ENCODE measurements around the gene LTC4S.

Gene LTC4S

DNA sequence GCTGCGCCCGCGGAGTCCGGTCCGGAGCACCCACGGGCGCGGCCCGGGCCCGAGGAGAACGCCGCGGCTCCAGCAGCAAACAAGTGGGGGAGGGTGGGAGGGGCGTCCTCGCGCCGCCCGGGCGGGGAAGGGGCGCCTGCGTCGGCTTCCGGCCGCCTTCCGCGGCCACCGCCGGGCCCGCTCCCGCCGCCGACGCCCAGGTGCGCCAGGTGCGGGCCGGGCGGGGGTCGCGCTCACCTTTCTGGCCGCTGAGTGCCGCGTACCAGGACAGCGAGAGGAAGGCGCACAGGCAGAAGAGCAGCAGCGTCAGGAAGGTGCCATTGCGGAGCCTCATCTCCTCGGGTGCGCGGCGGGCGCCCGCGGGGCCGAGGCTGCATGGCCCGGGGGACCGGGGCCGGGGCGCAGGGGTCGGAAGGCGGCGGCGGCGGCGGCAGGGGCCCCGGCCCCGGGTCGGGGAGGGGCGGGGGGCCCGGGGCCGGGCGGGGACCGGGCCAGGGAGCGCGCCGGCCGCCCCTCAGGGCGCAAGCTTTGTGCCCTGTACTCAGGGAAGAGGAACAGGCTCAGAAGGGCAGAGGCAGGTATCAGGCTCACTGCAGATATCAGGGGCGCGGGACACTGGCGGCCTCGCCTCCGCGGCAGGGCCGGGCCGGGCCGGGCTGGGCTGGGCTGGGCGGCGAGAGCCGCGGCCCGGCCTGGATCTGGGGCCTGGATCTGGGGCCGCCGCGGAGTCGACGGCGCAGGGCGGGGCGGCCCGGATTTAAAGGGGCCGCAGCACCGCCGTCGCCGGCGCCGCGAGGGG, 12.7 kb downstream of the LTC4S start, which contains the start of gene MGAT4B:
MGAT4B (minus strand) TSS at position 617 of the 799 bp plus-strand sequence; CDS start at position 334, 283 bp downstream.
- peak in 1 of 3 donors; percentile 58 for DNase-seq (ENCODE audit: low read depth in 3 of 3, low spot score in 1 of 3)

DNA sequence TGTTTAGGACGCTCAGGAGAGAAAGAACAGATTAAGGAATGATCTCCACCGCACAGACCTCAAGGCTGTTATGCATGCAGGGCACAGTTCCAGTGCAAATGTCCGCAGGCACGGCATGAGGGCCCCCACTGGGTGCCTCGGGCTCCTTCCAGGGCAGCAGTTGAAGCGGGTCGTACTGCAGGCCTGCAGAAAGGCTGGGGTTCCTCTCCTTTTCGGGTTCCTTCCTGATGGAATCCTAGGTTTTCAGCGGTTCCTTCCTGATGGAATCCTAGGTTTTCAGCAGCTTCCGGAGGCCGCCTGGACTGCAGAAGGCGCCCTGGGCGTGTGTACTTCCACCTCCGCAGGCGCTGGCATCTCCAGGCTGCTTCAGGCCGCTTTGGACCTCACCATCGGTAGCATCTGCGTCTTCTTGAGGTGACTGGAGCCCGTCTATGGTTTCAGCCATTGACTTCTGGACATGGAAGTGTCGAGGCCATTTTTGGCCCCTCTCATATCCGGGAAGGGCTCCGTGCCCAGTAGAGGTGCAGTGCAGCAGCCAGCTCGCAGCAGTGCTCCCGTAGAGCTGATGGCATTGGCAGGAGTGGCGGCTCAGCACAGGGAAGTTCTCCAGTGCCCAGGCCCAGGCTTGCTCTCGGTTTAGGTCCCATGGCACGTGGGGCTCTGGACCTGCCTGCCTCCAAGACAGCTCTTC, 18.5 kb downstream of the LTC4S start:
- no peak for DNase-seq (ENCODE audit: low read depth in 3 of 3, low spot score in 1 of 3)

DNA sequence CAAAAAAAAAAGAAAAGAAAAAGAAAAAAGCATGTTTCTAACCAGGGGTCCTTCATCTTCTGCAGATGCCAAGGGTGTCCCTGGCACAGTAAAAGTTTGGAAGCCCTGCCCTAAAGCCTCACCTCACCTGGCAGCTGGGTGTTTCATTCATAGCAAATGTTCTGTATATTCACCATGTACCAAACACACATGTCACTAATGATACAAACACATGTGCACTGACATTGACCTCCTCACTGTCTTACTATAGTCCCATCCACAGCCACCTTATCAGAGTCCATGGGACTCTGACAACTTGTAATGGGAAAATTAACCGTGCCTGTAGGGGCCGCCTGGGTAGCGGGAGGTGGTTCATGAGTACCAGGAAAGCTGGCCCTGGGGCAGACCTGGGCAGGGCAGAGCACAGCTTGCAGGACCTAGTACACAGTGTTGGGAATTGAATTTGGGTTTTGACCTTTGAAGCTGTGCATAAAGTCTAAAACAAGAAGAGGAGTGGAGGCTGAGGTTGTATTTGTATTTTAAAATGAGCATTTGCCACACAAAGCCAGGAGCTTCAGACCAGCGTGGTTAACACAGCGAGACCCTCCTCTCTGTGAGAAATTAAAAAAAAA, 19.3 kb downstream of the LTC4S start:
- DNase-seq (ENCODE audit: low read depth in 3 of 3, low spot score in 1 of 3), result no peak

DNA sequence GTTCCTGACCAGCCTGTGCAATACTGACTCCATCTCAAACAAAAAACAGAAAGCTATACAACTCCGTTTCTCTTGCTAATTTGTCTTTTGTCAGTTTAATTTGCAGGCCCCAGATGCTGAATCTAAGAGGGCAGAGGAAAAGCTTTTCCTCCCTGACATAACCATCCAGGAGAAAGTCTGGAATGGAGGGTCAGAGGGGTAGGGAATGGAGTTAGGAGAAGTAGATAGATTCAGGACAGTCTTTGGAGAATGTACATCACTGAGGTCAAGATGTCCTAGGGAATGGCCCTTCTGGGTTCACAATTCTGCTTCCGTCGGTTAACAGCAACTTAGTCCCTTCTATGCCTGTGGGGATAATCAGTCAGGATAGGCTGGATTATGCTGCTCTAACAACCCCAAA, 20.3 kb downstream of the LTC4S start:
- DNase-seq (ENCODE audit: low read depth in 3 of 3, low spot score in 1 of 3), result no peak

DNA sequence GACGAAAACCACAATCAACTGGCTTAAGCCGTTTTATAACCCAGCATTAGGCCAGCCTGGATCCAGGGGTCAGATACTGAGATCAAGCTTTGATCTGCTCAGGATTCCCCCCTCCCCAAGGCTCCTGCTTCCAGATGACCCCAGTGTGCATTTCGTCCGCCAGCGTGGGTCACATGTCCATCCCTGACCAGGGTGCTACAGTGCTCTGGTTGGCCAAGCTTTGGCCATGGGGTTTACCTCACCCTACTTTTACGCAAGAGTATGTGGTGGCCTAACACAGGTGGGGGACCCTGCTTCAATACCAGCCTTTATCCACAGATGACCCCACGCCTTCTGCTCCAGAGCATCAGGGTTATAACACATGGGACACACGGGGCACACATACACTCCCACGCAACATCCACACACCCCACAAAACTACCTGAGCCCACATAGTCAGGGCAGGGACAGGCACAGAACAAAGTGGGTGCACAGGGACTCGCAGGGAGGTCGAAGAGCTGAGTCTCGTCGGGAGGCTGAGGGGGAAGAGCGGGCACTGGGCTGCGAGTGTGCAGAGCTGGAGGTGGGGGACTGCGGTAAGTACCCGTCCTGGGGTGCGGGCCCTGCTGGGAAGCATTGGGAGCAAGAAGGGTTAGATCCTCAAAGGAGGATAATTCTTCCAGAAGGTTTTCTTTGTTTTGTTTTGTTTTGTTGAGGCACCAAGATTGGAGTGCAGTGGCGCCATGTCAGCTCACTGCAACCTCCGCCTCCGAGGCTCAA, 21.9 kb downstream of the LTC4S start:
- no peak for DNase-seq (ENCODE audit: low read depth in 3 of 3, low spot score in 1 of 3)

DNA sequence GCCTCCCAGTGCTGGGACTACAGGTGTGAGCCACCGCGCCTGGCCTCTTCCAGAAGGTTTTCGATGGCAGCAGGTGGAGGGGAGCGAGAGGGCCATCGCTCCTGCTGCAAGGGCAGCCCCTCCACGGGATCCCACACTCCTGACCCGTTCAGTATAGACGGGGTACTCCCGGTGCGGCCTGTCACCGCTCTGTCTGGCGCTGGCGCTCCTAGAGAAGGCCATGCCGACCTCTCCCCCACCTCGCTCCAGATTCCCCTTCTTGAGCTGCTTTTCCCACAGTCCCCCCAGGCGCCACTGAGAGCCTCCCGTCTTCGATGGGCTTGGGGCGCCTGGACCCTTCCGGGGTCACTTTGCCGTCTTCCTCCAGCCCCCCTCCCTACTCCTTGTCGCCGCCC, 22.6 kb downstream of the LTC4S start:
- DNase-seq (ENCODE audit: low read depth in 3 of 3, low spot score in 1 of 3), result no peak

DNA sequence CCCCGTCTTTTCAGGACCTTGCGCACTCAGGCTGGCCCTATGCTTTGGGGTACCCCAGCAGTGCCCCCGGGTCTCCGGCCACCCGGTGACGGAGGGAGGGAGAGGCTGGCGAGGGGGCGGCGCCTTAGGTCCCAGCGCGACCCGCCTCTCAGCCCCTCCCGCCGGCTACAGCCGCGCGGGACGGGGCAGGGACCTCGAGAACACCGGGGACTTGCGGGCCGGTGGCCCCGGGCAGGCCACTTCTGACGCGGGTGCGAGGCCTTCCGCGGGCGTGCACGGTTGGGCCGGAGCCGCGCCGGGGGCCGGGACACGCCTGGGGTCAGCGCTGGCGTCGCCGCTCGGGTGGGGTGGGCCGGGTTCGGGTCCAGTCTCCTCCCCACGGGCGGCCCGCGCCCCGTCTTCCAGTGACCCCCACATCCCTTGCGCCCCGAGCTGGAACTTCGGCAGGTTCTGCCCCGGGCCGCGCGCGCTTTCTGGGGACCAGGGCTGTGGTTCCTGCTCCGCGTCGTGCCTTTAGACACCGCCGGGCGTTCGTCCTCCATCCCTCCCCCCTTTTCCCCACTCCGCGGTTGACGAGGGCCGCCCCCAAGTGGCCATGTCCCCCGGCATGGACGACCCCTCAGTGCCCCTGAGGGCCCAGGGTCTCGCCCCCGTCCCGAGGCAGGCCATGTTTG, 23.1 kb downstream of the LTC4S start:
- no peak for DNase-seq (ENCODE audit: low read depth in 3 of 3, low spot score in 1 of 3)

DNA sequence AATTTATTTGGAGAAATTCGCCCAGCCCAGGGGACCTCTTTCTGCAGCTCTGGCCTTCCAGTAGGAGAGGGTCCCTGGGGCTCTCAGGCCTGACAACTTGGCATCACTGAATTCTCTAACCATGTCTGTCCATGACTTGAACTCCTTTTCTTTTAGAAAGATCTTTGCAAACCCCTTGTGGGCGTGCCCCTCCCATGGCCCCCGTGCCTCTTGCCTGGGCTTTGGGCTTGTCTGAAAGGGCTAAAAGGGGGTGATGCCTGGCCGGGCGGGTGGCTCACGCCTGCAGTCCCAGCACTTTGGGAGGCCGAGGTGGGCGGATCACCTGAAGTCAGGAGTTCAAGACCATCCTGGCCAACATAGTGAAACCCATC, 23.7 kb downstream of the LTC4S start:
- no peak for DNase-seq (ENCODE audit: low read depth in 3 of 3, low spot score in 1 of 3)

DNA sequence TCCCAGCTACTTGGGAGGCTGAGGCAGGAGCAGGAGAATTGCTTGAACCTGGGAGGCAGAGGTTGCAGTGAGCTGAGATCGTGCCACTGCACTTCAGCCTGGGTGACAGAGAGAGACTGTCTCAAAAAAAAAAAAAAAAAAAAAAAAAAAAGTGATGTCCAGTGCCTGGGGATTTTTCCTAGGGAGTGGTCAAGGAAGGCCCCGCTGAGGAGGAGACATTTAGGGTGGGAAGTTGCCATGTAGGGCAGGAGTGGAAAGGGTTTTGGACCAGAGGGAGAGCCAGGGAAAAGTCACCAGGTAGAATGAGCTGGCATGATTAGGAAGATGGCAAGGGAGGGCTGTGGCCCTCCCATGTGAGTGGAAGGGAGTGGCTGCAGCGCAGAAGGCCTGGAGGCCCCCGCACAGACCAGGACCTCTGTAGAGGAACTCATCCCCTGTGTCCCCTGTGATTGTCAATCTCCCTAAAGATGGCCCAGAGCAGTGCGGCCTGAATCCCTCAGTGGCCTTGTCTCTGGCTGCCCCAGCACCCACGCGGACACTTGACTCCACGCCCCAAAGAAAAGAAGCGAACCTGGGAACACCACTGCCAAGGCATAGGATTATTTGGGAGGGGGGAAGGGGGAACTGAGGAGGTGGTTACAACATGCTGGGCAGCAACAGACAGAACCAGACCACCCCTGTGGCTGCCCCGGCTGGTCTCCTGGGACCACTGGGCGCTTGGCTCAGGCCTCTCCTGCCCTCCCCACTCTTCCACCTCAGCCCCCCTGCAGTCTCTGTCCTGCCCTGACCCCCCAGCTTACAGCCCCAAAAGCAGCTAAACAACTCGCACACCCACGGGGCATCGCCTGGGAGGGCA, 24.3 kb downstream of the LTC4S start:
- no peak for DNase-seq (ENCODE audit: low read depth in 3 of 3, low spot score in 1 of 3)

DNA sequence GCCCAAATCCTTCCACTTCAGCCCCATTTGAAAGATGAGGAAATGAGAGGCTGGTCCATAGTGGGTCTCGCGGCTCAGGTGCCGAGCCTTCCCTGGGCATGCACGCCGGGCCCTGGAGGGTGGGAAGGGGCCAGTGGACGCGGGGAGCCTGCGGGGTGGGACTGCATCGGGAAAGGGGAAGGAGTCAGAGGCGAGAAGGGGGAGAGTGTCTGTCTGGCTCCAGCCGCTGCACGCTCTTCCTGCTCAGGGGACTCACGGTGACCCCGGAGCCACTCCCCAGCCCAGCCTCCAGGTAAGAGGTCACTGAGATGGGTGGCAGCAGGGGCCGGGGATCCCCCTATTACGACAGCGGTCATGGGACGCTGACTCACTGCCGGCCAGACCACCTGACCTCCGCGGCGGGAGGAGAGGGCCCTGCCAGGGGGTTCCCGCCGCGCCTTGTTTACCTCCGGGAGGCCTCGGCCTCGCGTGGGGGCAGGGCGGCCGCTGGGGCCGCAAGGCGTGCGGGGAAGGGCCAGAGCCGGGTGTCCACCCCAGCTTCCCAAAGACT, 25.0 kb downstream of the LTC4S start:
- peak; percentile 64 to 80 (median 68) for DNase-seq (ENCODE audit: low read depth in 3 of 3, low spot score in 1 of 3)

DNA sequence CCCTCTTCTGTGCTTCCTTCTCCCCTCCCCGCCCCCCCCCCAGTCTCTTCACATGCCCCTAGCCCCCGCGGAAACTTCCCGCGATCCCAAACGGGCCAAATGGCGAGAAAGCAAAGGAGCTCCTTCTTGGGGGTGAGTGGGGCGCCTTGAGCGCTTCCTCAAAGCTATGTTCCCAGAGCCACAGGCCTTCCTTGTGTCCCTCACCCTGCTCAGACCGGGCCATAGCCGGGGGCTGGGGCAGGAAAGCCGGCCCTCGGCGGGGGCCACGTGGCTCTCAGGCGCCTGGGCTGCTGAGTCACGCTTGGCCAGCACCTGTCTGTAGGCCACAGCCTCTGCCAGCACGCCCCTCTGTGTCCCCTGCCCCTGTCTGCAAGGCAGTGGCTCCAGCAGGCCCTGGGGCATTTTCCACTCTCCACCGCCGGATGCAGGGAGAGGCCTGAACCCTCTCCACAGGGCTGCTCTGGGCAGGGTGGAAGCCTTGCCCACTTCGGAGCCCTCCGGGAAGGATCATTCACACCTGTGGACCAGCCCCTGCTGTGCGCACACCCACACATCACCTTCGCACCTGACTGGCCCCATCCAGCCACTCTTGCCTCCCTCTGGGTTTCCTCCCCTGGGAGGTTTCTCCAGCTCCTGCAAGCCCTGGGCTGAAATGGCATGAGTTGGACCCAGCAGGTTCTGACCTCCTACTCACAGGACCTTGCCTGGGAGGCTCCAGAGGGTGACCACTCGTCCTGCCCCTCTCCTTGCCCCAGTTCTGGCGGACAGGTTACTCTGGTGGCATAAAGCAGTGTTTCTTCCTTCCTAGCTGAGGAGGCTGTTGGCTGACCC, 25.7 kb downstream of the LTC4S start:
- DNase-seq (ENCODE audit: low read depth in 3 of 3, low spot score in 1 of 3), result peak in 1 of 3 donors; percentile 34

DNA sequence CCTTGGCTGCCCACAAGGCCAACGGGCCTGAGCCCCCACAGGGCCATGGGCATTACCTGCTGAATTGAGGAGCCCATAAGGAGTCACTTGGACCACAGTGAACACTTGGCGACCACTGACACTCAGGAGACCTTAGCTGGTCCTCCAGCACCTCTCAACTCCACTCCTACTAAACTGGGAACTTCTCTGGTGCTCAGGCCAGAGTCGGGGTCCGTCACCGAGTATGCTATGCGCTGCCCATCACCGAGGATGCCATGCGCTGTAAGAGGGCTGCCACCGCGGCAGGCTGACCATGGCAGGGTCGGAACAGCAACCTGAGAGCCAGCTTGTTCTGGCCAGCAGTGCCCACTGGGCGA, 26.3 kb downstream of the LTC4S start:
- DNase-seq (ENCODE audit: low read depth in 3 of 3, low spot score in 1 of 3), result no peak

DNA sequence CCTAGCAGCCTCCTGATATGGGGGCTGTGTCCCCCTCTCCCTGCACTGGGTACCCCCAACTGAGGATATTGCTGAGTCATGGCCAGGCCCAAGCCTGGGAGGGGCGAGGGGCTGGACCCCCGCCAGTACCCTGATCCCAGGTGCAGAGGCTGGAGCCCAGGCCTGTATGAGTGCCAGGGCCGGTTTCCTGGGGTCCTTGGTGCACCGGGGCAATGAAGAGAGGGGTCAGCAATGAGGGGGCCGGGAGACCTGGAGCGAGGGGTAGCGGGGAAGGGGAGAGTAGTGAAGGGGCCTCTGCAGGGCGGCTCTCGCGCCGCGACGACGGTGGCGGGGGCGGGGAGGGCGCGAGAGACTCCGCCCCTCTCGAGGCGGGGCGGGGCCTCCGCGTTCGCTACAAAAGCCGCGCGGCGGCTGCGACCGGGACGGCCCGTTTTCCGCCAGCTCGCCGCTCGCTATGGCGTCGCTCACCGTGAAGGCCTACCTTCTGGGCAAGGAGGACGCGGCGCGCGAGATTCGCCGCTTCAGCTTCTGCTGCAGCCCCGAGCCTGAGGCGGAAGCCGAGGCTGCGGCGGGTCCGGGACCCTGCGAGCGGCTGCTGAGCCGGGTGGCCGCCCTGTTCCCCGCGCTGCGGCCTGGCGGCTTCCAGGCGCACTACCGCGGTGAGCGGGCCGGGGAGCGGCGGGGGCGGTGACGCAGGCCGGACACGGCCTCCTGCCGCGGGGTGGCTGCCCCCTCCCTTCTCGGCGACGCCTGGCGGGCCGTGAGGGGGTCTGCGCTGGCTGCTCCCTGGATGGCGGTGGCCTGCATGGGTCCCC, 26.9 kb downstream of the LTC4S start, which contains the start of gene SQSTM1:
SQSTM1 (plus strand) TSS at position 423 of the 815 bp plus-strand sequence; CDS start at position 455, 32 bp downstream.
- peak; percentile 60 to 83 (median 80) for DNase-seq (ENCODE audit: low read depth in 3 of 3, low spot score in 1 of 3)

DNA sequence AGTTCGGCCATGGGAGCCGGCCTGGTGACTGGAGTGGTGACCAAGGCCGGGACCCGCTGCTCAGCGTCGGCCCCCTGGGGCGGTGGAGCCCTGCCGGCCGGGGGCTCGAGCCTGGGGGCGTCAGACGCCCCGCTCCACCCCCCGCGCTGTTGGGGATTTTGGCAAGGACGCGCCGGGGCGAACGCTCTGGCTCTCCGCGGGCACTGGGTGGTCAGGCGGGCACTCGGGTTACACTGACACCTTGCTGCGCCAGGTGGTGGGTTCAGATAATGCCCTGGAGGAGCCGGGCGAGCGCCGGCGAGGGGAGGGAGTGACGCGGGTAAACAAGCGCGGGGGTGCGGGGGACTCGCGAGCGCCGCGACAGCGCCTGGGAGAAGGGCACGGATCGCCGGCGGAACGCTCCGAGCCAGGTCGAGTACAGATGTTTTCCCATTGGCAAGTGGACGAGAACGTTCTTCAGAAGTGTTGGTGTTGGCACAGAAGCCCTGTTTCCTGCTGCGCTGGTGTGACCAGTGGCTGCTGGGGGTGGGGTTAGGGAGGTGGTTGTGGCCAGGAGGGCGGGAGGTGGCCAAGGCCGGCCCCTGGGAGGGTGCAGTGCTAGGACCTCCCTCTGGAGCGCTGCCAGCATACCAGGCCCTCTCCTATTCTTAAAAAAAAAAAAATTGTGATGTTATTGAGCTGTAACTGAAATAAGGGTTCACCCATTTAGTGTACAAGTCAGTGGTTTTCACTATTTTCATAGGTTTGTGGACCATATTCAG, 27.7 kb downstream of the LTC4S start:
- peak; percentile 59 to 69 (median 67) for DNase-seq (ENCODE audit: low read depth in 3 of 3, low spot score in 1 of 3)

DNA sequence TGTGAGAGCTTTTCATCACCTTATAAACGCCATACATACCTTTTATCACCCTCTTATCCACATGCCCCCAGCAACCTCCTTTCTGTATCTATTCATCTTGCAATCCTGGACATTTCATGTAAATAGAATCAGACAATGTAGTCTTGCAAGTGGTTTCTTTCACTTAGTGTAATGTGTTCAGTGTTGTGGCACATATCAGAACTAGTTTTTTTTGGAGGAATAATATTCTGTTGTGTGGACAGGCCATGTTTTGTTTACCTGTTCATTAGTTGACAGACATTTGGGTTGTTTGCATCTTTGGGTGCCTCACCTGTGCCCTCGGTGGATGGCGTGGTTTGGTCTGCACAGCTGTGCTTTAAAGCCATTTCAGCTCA, 28.3 kb downstream of the LTC4S start:
- no peak for DNase-seq (ENCODE audit: low read depth in 3 of 3, low spot score in 1 of 3)

DNA sequence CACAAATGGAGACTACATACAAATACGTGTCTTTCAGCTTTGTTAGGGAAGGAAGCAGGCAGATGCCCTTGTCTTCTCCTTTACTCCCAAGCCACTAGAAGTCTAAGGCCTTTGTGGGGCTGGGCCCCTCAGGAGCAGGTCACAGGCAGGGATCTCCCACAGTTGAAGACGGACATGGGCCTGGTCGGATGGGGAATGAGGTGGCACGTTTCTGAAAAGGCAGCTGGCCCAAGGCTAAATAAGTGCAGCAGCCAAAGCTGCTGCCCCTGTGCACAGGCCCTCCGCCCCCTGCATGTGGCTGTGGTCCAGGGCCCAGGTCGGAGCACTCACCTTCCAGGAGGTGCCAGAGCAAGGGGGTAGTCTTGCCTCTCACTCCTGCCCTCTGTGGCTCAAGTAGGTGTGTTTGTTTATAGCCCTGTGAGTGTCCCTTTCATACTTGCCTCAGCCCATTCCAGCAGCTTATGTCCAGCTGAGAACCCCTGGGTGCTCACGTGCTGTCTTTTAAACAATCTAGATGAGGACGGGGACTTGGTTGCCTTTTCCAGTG, 28.7 kb downstream of the LTC4S start:
- no peak for DNase-seq (ENCODE audit: low read depth in 3 of 3, low spot score in 1 of 3)

Data from stimulated activated CD4-positive, alpha-beta T cell treated with anti-CD3 and anti-CD28 coated beads, TNF-alpha, amount 100 ng/mL, for 1 hour (primary cell).